H1 (cell line): ENCODE results near the gene PPP1R14B. TPM values are rescaled to one million over a fixed set of nuclear protein-coding genes. Genes with fewer than 3 reads are reported as not detected.

Experiments used
- CTCF ChIA-PET: fragments of 300-600 bp; sonication (Branson Sonifier 250); formaldehyde crosslinking; loops from one replicate; lab custom pipeline; 2021; ENCODE audit not compliant: partially characterized antibody; lab: Charles Lee
- POLR2A ChIA-PET: fragments of 300-600 bp; sonication (Branson Sonifier 250); formaldehyde crosslinking; loops from one replicate; lab custom pipeline; 2021; ENCODE audit warnings: inconsistent platforms; ENCODE audit not compliant: partially characterized antibody; lab: Charles Lee
- DNase-seq, 2 experiments: peaks; one replicate each; pipeline versions ENCODE4 v3.0.0 to v3.0.0-alpha.2; 2010 to 2022; ENCODE audit warnings: low spot score in 2 of 2, low read depth in 1 of 2, mixed read lengths in 1 of 2
- FAIRE-seq: peaks from 2 replicates; lab custom pipeline; 2011; peaks lifted over from hg19 to GRCh38; lab: Jason Lieb, UNC
- H2AFZ ChIP-seq: 2 replicates; pipeline ENCODE4 v1.8.1; 2012; ENCODE audit warnings: low read length, inconsistent platforms
- H2AK5ac ChIP-seq: 2 replicates; pipeline ENCODE4 v1.6.1; 2013; ENCODE audit warnings: low read depth, low read length
- H2BK120ac ChIP-seq: replicated peaks from 2 replicates; pipeline ENCODE3; 2013; ENCODE audit warnings: low read depth, low read length, inconsistent platforms
- H2BK12ac ChIP-seq: 2 replicates; pipeline ENCODE4 v1.6.1; 2013; ENCODE audit warnings: low read depth, low read length
- H2BK15ac ChIP-seq: 2 replicates; pipeline ENCODE4 v1.6.1; 2013; ENCODE audit warnings: low read length
- H2BK20ac ChIP-seq: 2 replicates; pipeline ENCODE4 v1.6.1; 2013; ENCODE audit warnings: low read length
- H2BK5ac ChIP-seq: 2 replicates; pipeline ENCODE4 v1.6.1; 2013; ENCODE audit warnings: low read depth, low read length
- H3K14ac ChIP-seq: 2 replicates; pipeline ENCODE4 v1.6.1; 2013; ENCODE audit warnings: inconsistent platforms; ENCODE audit not compliant: insufficient read length
- H3K18ac ChIP-seq: 2 replicates; pipeline ENCODE4 v1.6.1; 2013; ENCODE audit warnings: low read length; ENCODE audit errors: extremely low read depth
- H3K23ac ChIP-seq: 2 replicates; pipeline ENCODE4 v1.6.1; 2013; ENCODE audit warnings: inconsistent platforms; ENCODE audit not compliant: insufficient read length
- H3K23me2 ChIP-seq: 2 replicates; pipeline ENCODE4 v1.6.1; 2013; ENCODE audit warnings: low read depth, low read length
- H3K27ac ChIP-seq: 2 replicates; pipeline ENCODE4 v1.6.1; 2011; ENCODE audit warnings: low read depth, low read length, inconsistent platforms
- H3K27me3 ChIP-seq, 4 experiments: replicated peaks in 1 of 4; 1 replicate in 1 of 4; 2 replicates in 3 of 4; pipeline versions ENCODE4 v1.6.1 to v1.8.1; 2011 to 2013; ENCODE audit warnings: low read length in 3 of 4, mild to moderate bottlenecking in 3 of 4, inconsistent platforms in 2 of 4, mixed read lengths in 2 of 4, moderate library complexity in 1 of 4; ENCODE audit not compliant: control insufficient read depth in 3 of 4, insufficient read depth in 3 of 4; ENCODE audit errors: extremely low read depth in 1 of 4
- H3K36me3 ChIP-seq, 4 experiments: 2 replicates each; pipeline versions ENCODE4 v1.6.1 to v1.8.1; 2011 to 2013; ENCODE audit warnings: mild to moderate bottlenecking in 4 of 4, low read length in 3 of 4, moderate library complexity in 2 of 4, control low read depth in 1 of 4, inconsistent platforms in 1 of 4; ENCODE audit not compliant: insufficient read depth in 4 of 4, control insufficient read depth in 2 of 4
- H3K4ac ChIP-seq: replicated peaks from 2 replicates; pipeline ENCODE3; 2013; ENCODE audit warnings: low read length, low read depth, mixed read lengths, inconsistent platforms; ENCODE audit not compliant: insufficient read length
- H3K4me1 ChIP-seq, 4 experiments: replicated peaks in 1 of 4; 1 replicate in 1 of 4; 2 replicates in 3 of 4; pipeline versions ENCODE4 v1.6.1 to v1.8.1; 2011 to 2013; ENCODE audit warnings: low read length in 3 of 4, inconsistent platforms in 2 of 4, mixed read lengths in 1 of 4; ENCODE audit not compliant: insufficient read depth in 4 of 4, control insufficient read depth in 3 of 4
- H3K4me2 ChIP-seq, 2 experiments: 2 replicates each; pipeline versions ENCODE4 v1.6.1 to v1.8.1; 2011 to 2013; ENCODE audit warnings: low read depth in 2 of 2, low read length in 2 of 2, control low read depth in 1 of 2, inconsistent platforms in 1 of 2, mild to moderate bottlenecking in 1 of 2; ENCODE audit not compliant: insufficient read depth in 1 of 2
- H3K4me3 ChIP-seq, 4 experiments: fragments of 200-600, 300-600 bp in 1 of 4; sonication (generic), shearing (Covaris generic), sonication (Bioruptor Twin) in 1 of 4; 2 replicates each; pipeline versions ENCODE4 v1.5.1 to v1.8.1; 2011 to 2016; ENCODE audit warnings: low read length in 4 of 4, low read depth in 3 of 4, control low read depth in 2 of 4, inconsistent platforms in 2 of 4, mild to moderate bottlenecking in 2 of 4, mixed read lengths in 1 of 4, moderate library complexity in 1 of 4; ENCODE audit not compliant: insufficient read depth in 2 of 4; ENCODE audit errors: extremely low read depth in 1 of 4
- H3K56ac ChIP-seq: replicated peaks from 2 replicates; pipeline ENCODE3; 2013; ENCODE audit warnings: low read depth, mild to moderate bottlenecking, mixed read lengths, low read length, inconsistent platforms; ENCODE audit not compliant: insufficient read length
- H3K79me1 ChIP-seq: 2 replicates; pipeline ENCODE4 v1.6.1; 2013; ENCODE audit warnings: low read depth, low read length, control low read depth
- H3K79me2 ChIP-seq, 2 experiments: 2 replicates each; pipeline versions ENCODE4 v1.6.1 to v1.8.1; 2012 to 2013; ENCODE audit warnings: low read length in 2 of 2, mild to moderate bottlenecking in 2 of 2, inconsistent platforms in 1 of 2; ENCODE audit not compliant: insufficient read depth in 2 of 2, control insufficient read depth in 1 of 2
- H3K9ac ChIP-seq, 4 experiments: replicated peaks in 1 of 4; 1 replicate in 1 of 4; 2 replicates in 3 of 4; pipeline versions ENCODE4 v1.6.1 to v1.8.1; 2011 to 2013; ENCODE audit warnings: low read depth in 3 of 4, low read length in 3 of 4, control low read depth in 2 of 4, mild to moderate bottlenecking in 2 of 4, moderate library complexity in 2 of 4, inconsistent platforms in 1 of 4; ENCODE audit errors: extremely low read depth in 1 of 4
- H3K9me3 ChIP-seq, 2 experiments: 2 replicates each; pipeline versions ENCODE4 v1.6.1 to v1.8.1; 2012 to 2013; ENCODE audit warnings: mild to moderate bottlenecking in 2 of 2, moderate library complexity in 2 of 2, control low read depth in 1 of 2, inconsistent platforms in 1 of 2, low read depth in 1 of 2, low read length in 1 of 2, mixed read lengths in 1 of 2; ENCODE audit not compliant: insufficient read depth in 2 of 2
- H4K20me1 ChIP-seq, 2 experiments: replicated peaks in 1 of 2; 2 replicates each; pipeline versions ENCODE3 to v1.8.1; 2011 to 2013; ENCODE audit warnings: inconsistent platforms in 2 of 2, low read length in 2 of 2, mild to moderate bottlenecking in 1 of 2; ENCODE audit not compliant: insufficient read depth in 2 of 2, control insufficient read depth in 1 of 2
- H4K5ac ChIP-seq: 2 replicates; pipeline ENCODE4 v1.6.1; 2013; ENCODE audit warnings: low read length, low read depth, mixed read lengths, inconsistent platforms; ENCODE audit not compliant: insufficient read length
- H4K8ac ChIP-seq: 2 replicates; pipeline ENCODE4 v1.8.0; 2013; ENCODE audit warnings: mild to moderate bottlenecking, moderate library complexity, low read length, inconsistent platforms; ENCODE audit not compliant: insufficient read depth; ENCODE audit errors: extremely low read depth
- H4K91ac ChIP-seq: replicated peaks from 2 replicates; pipeline ENCODE3; 2013; ENCODE audit warnings: low read length, mixed read lengths, inconsistent platforms; ENCODE audit not compliant: insufficient read length
- BCL11A ChIP-seq, 2 experiments: IDR thresholded peaks; one replicate each; pipeline ENCODE4 v1.6.1; 2011; ENCODE audit warnings: low read depth in 2 of 2, low read length in 2 of 2, mild to moderate bottlenecking in 2 of 2
- CBX8 ChIP-seq: fragments of 300-800, 300-1000 bp; sonication (generic); IDR thresholded peaks from 2 replicates; pipeline ENCODE4 v1.7.1; 2016; ENCODE audit warnings: low read depth, low read length, borderline replicate concordance
- FOSL1 ChIP-seq: IDR thresholded peaks from 2 replicates; pipeline ENCODE4 v1.6.1; 2011; ENCODE audit warnings: mild to moderate bottlenecking, low read depth, low read length, moderate library complexity; ENCODE audit not compliant: insufficient read depth
- GABPA ChIP-seq: IDR thresholded peaks from 2 replicates; pipeline ENCODE4 v1.6.1; 2011; ENCODE audit warnings: mild to moderate bottlenecking, low read length, moderate library complexity, borderline replicate concordance; ENCODE audit not compliant: insufficient read depth
- GTF2F1 ChIP-seq: IDR thresholded peaks from 2 replicates; pipeline ENCODE4 v1.6.1; 2012; ENCODE audit warnings: low read depth, low read length, improper control_type of control experiment, borderline replicate concordance
- HDAC6 ChIP-seq: IDR thresholded peaks from one replicate; pipeline ENCODE4 v1.7.1; 2012; ENCODE audit warnings: low read depth, mild to moderate bottlenecking, inconsistent platforms, low read length, moderate library complexity
- POU5F1 ChIP-seq: IDR thresholded peaks from 2 replicates; pipeline ENCODE4 v1.6.1; 2011; ENCODE audit warnings: low read depth, mild to moderate bottlenecking, low read length, moderate library complexity
- RBBP5 ChIP-seq: IDR thresholded peaks from 2 replicates; pipeline ENCODE4 v1.7.1; 2012; ENCODE audit warnings: low read depth, mild to moderate bottlenecking, inconsistent platforms, low read length, moderate library complexity, borderline replicate concordance
- SUZ12 ChIP-seq: fragments of 200-600 bp; sonication (generic); IDR thresholded peaks from 2 replicates; pipeline ENCODE4 v1.6.1; 2012; ENCODE audit warnings: mild to moderate bottlenecking, inconsistent platforms, low read length, moderate library complexity, mixed read lengths
- TCF12 ChIP-seq: IDR thresholded peaks from 2 replicates; pipeline ENCODE4 v1.6.1; 2011; ENCODE audit warnings: low read depth, mild to moderate bottlenecking, low read length
- WGBS, 2 experiments: shearing (Covaris generic) in 1 of 2; methylation state at CpG; one replicate each; pipeline versions ENCODE4 v1.1.6 to v1.1.7; 2013 to 2015; ENCODE audit warnings: low lambda C conversion rate in 2 of 2, mixed read lengths in 2 of 2, inconsistent platforms in 1 of 2, low coverage in 1 of 2, missing lambda C conversion rate in 1 of 2; ENCODE audit not compliant: insufficient replicate concordance in 2 of 2, insufficient coverage in 1 of 2, insufficient read length in 1 of 2; ENCODE audit errors: extremely low coverage in 1 of 2, missing lambda C conversion rate in 1 of 2; 5-methylcytosine and 5-hydroxymethylcytosine counted together
- polyA plus RNA-seq, 7 experiments: library from polyadenylated mRNA; depleted of rRNA in 3 of 7; stranded (reverse) in 5 of 7; unstranded in 2 of 7; fragments of >200 nt in 5 of 7; fragments of 200-250 nt in 2 of 7; gene quantifications; 1 replicate in 5 of 7; 2 replicates in 1 of 7; 4 replicates in 1 of 7; pipeline versions ENCODE4 v1.2.1 to v1.2.3, GENCODE V29; 2011 to 2013; ENCODE audit warnings: missing spikeins in 2 of 7, mixed read lengths in 2 of 7
- total RNA-seq: library from RNA; stranded (reverse); fragmentation: NEBNext Ultra II Directional; extraction: Animal tissue kit (Norgen Biotek cat#: 25700); gene quantifications from 2 replicates; pipeline ENCODE4 v1.2.1, GENCODE V29; 2021
- TF ChIP-seq, protein P1 (sequence below): IDR thresholded peaks from 2 replicates; pipeline ENCODE4 v1.6.1; 2012; ENCODE audit warnings: inconsistent platforms

PPP1R14B gene
- total and polyA plus RNA-seq, 2 of the 8 experiments (the other 6 are each of a cell fraction or from before 2014, with no cell fraction given) = 265 to 419 TPM

DNA sequence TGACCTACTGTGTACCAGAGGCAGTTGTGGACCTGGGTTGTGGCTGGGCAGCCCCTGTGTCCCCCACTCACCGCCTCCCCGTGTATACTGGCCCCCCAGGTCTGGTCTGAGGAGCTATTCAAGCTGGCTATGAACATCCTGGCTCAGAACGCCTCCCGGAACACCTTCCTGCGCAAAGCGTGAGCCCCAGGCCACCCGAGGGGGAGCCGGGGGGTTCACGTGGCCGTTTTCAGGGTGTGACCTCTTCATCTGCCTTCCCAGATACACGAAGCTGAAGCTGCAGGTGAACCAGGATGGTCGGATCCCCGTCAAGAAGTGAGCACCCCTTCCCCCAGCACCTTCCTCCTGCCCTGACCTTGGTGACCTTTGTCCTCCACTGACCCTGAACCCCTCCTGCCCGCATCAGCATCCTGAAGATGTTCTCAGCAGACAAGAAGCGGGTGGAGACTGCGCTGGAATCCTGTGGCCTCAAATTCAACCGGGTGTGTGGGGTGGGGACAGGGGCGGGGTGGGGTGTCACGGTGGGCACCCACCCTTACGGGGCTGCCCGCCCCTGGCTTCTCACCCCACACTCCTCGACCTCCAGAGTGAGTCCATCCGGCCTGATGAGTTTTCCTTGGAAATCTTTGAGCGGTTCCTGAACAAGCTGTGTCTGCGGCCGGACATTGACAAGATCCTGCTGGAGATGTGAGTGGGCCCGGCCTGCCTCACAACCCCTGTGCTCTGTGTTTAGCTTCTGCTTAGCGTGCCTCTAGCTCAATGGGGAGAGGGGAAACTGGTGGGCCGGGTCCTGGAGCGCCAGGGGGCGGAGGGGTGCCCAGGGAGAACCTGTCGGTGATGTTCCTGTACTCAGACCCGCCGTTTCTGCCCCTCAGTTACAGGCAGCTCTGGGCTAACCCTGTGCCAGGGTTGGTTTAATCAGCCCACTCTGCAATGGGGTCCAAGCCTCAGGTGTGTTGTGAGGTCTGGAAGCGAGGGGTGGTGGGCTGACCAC is 8.7 kb upstream of the PPP1R14B start:
- Histone ChIP-seq H4K5ac (no peak overlapping the region), H4K91ac (no peak overlapping the region), H3K23me2 (peaks cover 10% of the 10 kb centered on the region; the same call in 1 of the 2 replicates), H3K4ac (no peak overlapping the region), H2BK5ac (no peak overlapping the region), H2BK20ac (no peak overlapping the region), H3K27me3 (no peaks in the 10 kb centered on the region), H4K8ac (no peak overlapping the region), H4K20me1 (peaks cover 10 to 24% of the 10 kb centered on the region in 2 experiments), H3K23ac (no peak overlapping the region), H3K9me3 (no peaks in the 10 kb centered on the region), H3K79me2 (peaks cover 0 to 23% of the 10 kb centered on the region in 2 experiments; a peak in 1 of 4 replicates), H3K9ac (no peak overlapping the region), H3K4me3 (no peak overlapping the region), H2BK12ac (no peak overlapping the region), H3K18ac (no peak overlapping the region), H2AK5ac (no peak overlapping the region), H3K14ac (no peak overlapping the region), H3K4me2 (no peak overlapping the region), H2BK15ac (no peak overlapping the region), H3K79me1 (peaks cover 2% of the 10 kb centered on the region; the same call in 1 of the 2 replicates), H3K36me3 (peaks cover 20 to 54% (median 33%) of the 10 kb centered on the region in 4 experiments), H2BK120ac (no peak overlapping the region), H3K27ac (no peak overlapping the region), H2AFZ (no peak overlapping the region), H3K4me1 (peaks cover 0 to 12% (median 8%) of the 10 kb centered on the region in 4 experiments; a peak in 5 of 7 replicates), H3K56ac (no peak overlapping the region)
- CTCF ChIA-PET = interaction anchor here (0.6 to 5.9 kb wide), 5 partner anchors 10 to 381 kb away, joined by 3 to 62 read pairs (median 4); partner anchors contain the start of gene FERMT3
- WGBS, 2 experiments = 94% methylated on average over 29 of the region's 35 CpGs; no CpG with 5 or more reads in 1 of the 2 experiments
- FAIRE-seq (no peak), DNase-seq (no peak)
- POLR2A ChIA-PET = interaction anchor here (0.7 to 7.1 kb wide), 3 partner anchors 11 to 24 kb away, joined by 3 to 101 read pairs (median 36); partner anchors contain the start of gene PPP1R14B
- TF ChIP-seq TCF12 (no peak), RBBP5 (no peak), FOSL1 (no peak), GTF2F1 (no peak), CBX8 (no peak), POU5F1 (no peak), SUZ12 (no peak), BCL11A (IDR thresholded peaks at IDR 0.05; ENCODE audit: low read depth in 2 of 2, low read length in 2 of 2) (no peak), GABPA (no peak), HDAC6 (no peak)
- TF ChIP-seq, protein P1, sequence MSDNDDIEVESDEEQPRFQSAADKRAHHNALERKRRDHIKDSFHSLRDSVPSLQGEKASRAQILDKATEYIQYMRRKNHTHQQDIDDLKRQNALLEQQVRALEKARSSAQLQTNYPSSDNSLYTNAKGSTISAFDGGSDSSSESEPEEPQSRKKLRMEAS = no peak
